Esophagus muscularis mucosa (tissue), 4 donors: ENCODE results near the gene TRIP13.

Experiments used
- CTCF ChIP-seq, 3 experiments: fragments of 200-600 bp in 2 of 3; fragments of 450-650 bp in 1 of 3; sonication (generic) in 2 of 3; IDR thresholded peaks; one replicate each; pipeline ENCODE4 v1.5.1; 2017 to 2019; ENCODE audit warnings: antibody characterized with exemption in 3 of 3, mild to moderate bottlenecking in 2 of 3, moderate library complexity in 1 of 3
- EP300 ChIP-seq: sonication (generic); formaldehyde crosslinking; IDR thresholded peaks from one replicate; pipeline ENCODE4 v1.6.1; 2017; ENCODE audit warnings: antibody characterized with exemption
- POLR2A ChIP-seq: fragments of 450-650 bp; IDR thresholded peaks from one replicate; pipeline ENCODE4 v1.6.1; 2017; ENCODE audit warnings: antibody characterized with exemption, moderate library complexity, mild to moderate bottlenecking, low read depth
- POLR2AphosphoS5 ChIP-seq, 2 donors: sonication (generic); formaldehyde crosslinking; IDR thresholded peaks; one replicate each; pipeline ENCODE4 v1.6.1; 2017; ENCODE audit warnings: antibody characterized with exemption in 2 of 2

- TF ChIP-seq CTCF (IDR thresholded peaks at IDR 0.05) (no peak), POLR2A (no peak), POLR2AphosphoS5 (IDR thresholded peaks at IDR 0.05) (no peak), EP300 (no peak)
These were observed 16.0 kb upstream of the TRIP13 start for GRCh38 chr5:876398-877365.
